Heart left ventricle (tissue), 16 donors: ENCODE measurements around the gene ARHGEF28. TPM values are rescaled to one million over a fixed set of nuclear protein-coding genes. Genes with fewer than 3 reads are reported as not detected.

Experiments used
- ATAC-seq, 4 donors: fragments of 200-7000 bp; cut with Tn5 transposase; one replicate each; pipeline ENCODE4 v1.9.1; 2020 to 2022; ENCODE audit warnings: moderate library complexity in 4 of 4, mild to moderate bottlenecking in 3 of 4, moderate number of reproducible peaks in 1 of 4
- DNase-seq, 5 donors: peaks; one replicate each; pipeline ENCODE4 v3.0.0-alpha.2; 2020
- H3K27ac ChIP-seq, 12 donors: fragments of 200-600 bp; sonication (generic) in 4 of 12; one replicate each; pipeline versions ENCODE4 v1.5.0 to v1.8.0; 2016 to 2022; ENCODE audit warnings: mild to moderate bottlenecking in 2 of 12
- H3K27me3 ChIP-seq, 9 donors: fragments of 200-600 bp; sonication (generic) in 2 of 9; one replicate each; pipeline versions ENCODE4 v1.5.1 to v1.8.0; 2016 to 2022; ENCODE audit warnings: mild to moderate bottlenecking in 3 of 9
- H3K36me3 ChIP-seq, 9 donors: fragments of 200-600 bp; sonication (generic) in 2 of 9; one replicate each; pipeline versions ENCODE4 v1.5.0 to v1.8.0; 2018 to 2022; ENCODE audit warnings: mild to moderate bottlenecking in 2 of 9
- H3K4me1 ChIP-seq, 12 donors: fragments of 200-600 bp; sonication (generic) in 4 of 12; one replicate each; pipeline versions ENCODE4 v1.5.0 to v1.8.0; 2016 to 2022; ENCODE audit warnings: mild to moderate bottlenecking in 3 of 12
- H3K4me3 ChIP-seq, 12 donors: fragments of 200-600 bp; sonication (generic) in 4 of 12; one replicate each; pipeline versions ENCODE4 v1.5.0 to v1.8.0; 2017 to 2022; ENCODE audit warnings: mild to moderate bottlenecking in 9 of 12, moderate library complexity in 4 of 12
- H3K9me3 ChIP-seq, 12 donors: fragments of 200-600 bp; sonication (generic) in 4 of 12; one replicate each; pipeline versions ENCODE4 v1.5.0 to v1.8.0; 2016 to 2022; ENCODE audit warnings: mild to moderate bottlenecking in 1 of 12
- CTCF ChIP-seq, 12 donors: fragments of 200-600 bp; sonication (generic) in 4 of 12; IDR thresholded peaks; one replicate each; pipeline versions ENCODE4 v1.5.0 to v1.8.0; 2018 to 2022; ENCODE audit warnings: antibody characterized with exemption in 12 of 12, mild to moderate bottlenecking in 5 of 12
- POLR2A ChIP-seq, 2 donors: fragments of 450-650 bp; IDR thresholded peaks; one replicate each; pipeline ENCODE4 v1.6.1; 2017; ENCODE audit warnings: antibody characterized with exemption in 2 of 2, mild to moderate bottlenecking in 2 of 2, moderate library complexity in 2 of 2
- WGBS, 4 donors: extraction: QIAGEN DNeasy Blood & Tissue Kit in 2 of 4; methylation state at CpG; one replicate each; pipeline versions ENCODE4 v1.1.5 to v1.1.7; 2013 to 2018; 5-methylcytosine and 5-hydroxymethylcytosine counted together
- intact Hi-C, 10 donors: fragments of 100-400 bp; cut with DNase I; formaldehyde crosslinking; loops; one replicate each; pipeline versions ENCODE4 v1.11.1 to v1.14.2; 2022
- polyA plus RNA-seq, 2 donors: library from polyadenylated mRNA; stranded (reverse); fragments of 200-250 nt; gene quantifications; one replicate each; pipeline ENCODE4 v1.2.3, GENCODE V29; 2013
- total RNA-seq, 9 donors: library from RNA; depleted of rRNA in 2 of 9; stranded (reverse); fragments of >200 nt in 2 of 9; fragmentation: NEBNext Ultra II Directional in 3 of 9; extraction: Animal tissue kit (Norgen Biotek cat#: 25700) in 3 of 9; gene quantifications; one replicate each; pipeline versions ENCODE4 v1.1.0 to v1.2.4, GENCODE V29; 2016 to 2023
- donor health status: ischemic (EF 13 %, LVEDD 7.1; RV severe dilation, severe dysfunction).
- donor health status: healthy with polysubstance abuse.
- donor health status: DM: no; HTN: yes; CAD: no.
- donor health status: DM: no; HTN: no; CAD: no.
- donor health status: ischemic (EF 25% LVEDD 6.9; RV normal size, moderate dysfunction).
- donor health status: ischemic (EF 25% LVEDD 5.7; RV mildly dilated, moderate dysfunction).
- donor health status: healthy.
- donor health status: DM: yes; HTN: yes; CAD: no.
- donor health status: ischemic (EF 35%, LVEDD 5.7; RV mildly dilated, moderate dysfunction).
- donor health status: nonischemic (EF 11% LVEDD 7.7; RV severe dilation, severe dysfunction).
- donor health status: DM: yes; HTN: yes; CAD: no.
- donor health status: PGD.
- donor health status: ischemic (EF 29% LVEDD 5.4; RV normal size, mild dysfunction).
- donor health status: nonischemic (EF 23%, LVEDD 6.1; RV moderate dilation, normal function).

The ARHGEF28 gene
- total and polyA plus RNA-seq, 11 donors, result 0.51 to 7.7 (median 1.7) TPM

DNA sequence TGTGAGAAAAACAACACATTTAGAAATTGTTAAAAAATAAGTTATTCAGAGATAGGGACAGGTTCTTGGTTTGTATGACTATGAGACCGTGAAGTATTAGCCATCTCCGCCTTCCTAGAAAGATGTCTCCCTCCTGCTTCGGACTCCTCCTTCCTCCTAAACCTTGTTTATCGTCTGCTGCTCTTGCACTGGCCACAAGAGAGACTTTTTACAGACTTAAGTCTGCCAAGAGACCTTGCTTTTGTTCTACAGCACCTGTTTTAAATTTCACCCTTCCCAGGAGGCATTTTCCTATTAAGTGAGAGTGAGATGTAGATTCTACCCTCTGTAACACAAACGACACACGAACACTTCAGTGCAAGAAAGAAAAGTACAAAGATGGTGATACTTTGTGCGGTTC is 274.6 kb downstream of the ARHGEF28 start:
- Histone ChIP-seq H3K36me3 (peaks cover 0 to 7% (median 0%) of the 10 kb centered on the region in 9 donors), H3K4me3 (peak overlapping the region in 2 of 12 donors; percentile 15 to 17), H3K4me1 (peaks cover 0 to 29% (median 5%) of the 10 kb centered on the region in 12 donors), H3K27ac (peak overlapping the region in 5 of 12 donors; percentile 7 to 59 (median 47)), H3K9me3 (no peaks in the 10 kb centered on the region), H3K27me3 (no peaks in the 10 kb centered on the region)
- intact Hi-C loops, result loop anchor here in 8 of 10 donors (2.0 to 10.0 kb wide), 4 partner anchors 134 to 1014 kb away; no protein-coding TSS in a partner anchor
- DNase-seq (no peak), ATAC-seq (no peak)
- 79 to 92% (median 87%) methylated on average over 7 of the region's 7 CpGs for WGBS, 4 donors
- no peak for TF ChIP-seq POLR2A (IDR thresholded peaks at IDR 0.05)
- TF ChIP-seq CTCF (IDR thresholded peaks at IDR 0.05), result no peak

DNA sequence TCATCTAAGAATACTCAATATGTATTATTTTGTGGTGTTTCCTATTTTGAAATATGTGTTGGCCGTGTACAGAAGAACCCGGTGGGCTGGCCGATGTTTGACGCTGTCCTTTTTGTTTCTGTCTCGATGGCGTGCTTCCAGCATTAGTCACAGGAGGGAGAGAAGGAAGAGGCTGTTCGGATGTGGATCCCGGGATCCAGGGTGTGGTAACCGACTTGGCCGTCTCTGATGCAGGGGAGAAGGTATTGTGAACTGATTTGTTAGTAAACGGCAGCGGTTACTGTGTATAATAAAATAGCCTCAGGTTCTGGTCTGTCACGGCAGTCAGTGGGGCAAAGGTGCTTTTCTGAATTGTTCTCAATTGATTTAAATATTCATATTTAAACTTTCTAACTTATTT is 275.0 kb downstream of the ARHGEF28 start:
- intact Hi-C loops, result loop anchor here in 8 of 10 donors (2.0 to 10.0 kb wide), 4 partner anchors 134 to 1014 kb away; no protein-coding TSS in a partner anchor
- Histone ChIP-seq H3K4me3 (peak overlapping the region in 6 of 12 donors; percentile 2 to 20 (median 12)), H3K27me3 (no peaks in the 10 kb centered on the region), H3K4me1 (peaks cover 0 to 29% (median 5%) of the 10 kb centered on the region in 12 donors), H3K9me3 (no peaks in the 10 kb centered on the region), H3K27ac (peak overlapping the region in 9 of 12 donors; percentile 22 to 59 (median 42)), H3K36me3 (peaks cover 0 to 7% (median 0%) of the 10 kb centered on the region in 9 donors)
- peak in 4 of 5 donors; percentile 46 to 67 (median 59) for DNase-seq
- ATAC-seq, result peak in 3 of 4 donors; percentile 44 to 75 (median 54)
- 43 to 56% (median 53%) methylated on average over 13 of the region's 13 CpGs for WGBS, 4 donors
- TF ChIP-seq CTCF (IDR thresholded peaks at IDR 0.05) (no peak), POLR2A (IDR thresholded peaks at IDR 0.05) (no peak)

DNA sequence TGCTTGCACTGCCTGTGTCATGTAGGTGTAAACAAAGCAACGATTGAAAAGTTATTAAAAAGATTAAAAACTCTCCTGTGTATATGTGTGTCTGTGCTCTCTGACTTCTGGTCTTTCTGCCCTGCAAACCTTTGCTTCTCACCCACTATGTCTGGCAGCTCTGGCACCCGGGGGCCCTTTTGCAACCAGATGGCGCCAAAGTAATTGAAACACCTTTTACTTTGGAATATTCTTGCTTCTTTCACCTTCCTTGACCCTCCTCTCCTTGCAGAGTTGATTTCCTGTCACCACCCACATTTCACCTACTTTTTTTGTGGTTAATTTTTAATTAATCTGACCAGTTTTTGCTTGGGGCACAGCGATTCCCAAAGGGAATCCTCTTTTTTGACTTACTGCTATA is 275.5 kb downstream of the ARHGEF28 start:
- DNase-seq (no peak), ATAC-seq (no peak)
- TF ChIP-seq POLR2A (IDR thresholded peaks at IDR 0.05), result no peak
- TF ChIP-seq CTCF (IDR thresholded peaks at IDR 0.05), result peak in 2 of 12 donors; percentile 8 to 22
- peak overlapping the region in 6 of 12 donors; percentile 2 to 20 (median 12) for H3K4me3 ChIP-seq
- 36 to 44% (median 39%) methylated on average over 4 of the region's 4 CpGs for WGBS, 4 donors
- H3K36me3 ChIP-seq, result peaks cover 0 to 7% (median 0%) of the 10 kb centered on the region in 9 donors
- H3K9me3 ChIP-seq, result no peaks in the 10 kb centered on the region
- H3K27ac ChIP-seq, result peak overlapping the region in 9 of 12 donors; percentile 22 to 59 (median 35)
- peaks cover 0 to 29% (median 5%) of the 10 kb centered on the region in 12 donors for H3K4me1 ChIP-seq
- no peaks in the 10 kb centered on the region for H3K27me3 ChIP-seq
- intact Hi-C loops, result loop anchor here in 8 of 10 donors (2.0 to 10.0 kb wide), 4 partner anchors 133 to 1013 kb away; no protein-coding TSS in a partner anchor

DNA sequence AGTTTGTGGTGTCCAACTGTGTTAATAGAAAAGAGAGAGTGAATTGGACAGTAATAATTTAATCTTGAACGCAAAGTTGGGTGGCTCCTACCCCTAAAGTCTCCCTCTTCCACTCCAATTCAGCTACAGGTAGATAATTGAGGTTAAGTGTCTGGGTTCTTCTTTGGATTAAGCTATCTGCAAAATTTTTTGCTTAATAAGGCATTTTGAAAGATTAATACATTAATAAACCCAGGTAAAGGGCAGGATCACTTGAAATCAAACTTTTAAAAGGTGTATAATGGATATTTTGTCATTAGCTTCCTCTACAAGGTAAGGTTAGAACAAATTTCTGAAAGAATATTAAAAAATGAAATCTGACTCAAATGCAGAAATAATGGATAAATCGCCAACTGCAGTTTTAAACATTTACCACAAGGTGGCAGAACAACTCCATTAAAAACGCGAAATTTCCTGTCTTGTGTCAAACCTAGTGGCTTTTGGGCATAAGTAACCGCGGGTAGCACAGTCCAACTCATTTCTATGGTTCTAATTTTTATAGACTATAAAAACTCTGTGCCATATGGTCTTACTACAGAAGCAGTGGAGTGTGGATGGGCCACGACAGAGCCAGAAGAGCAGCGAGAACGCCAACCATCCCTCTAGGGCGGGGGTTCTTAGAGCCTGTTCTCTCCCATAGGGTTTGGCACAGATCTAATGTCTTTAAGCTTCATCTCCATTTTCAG is 276.5 kb downstream of the ARHGEF28 start:
- H3K36me3 ChIP-seq, result peaks cover 0 to 7% (median 0%) of the 10 kb centered on the region in 9 donors
- 22 to 32% (median 28%) methylated on average over 10 of the region's 10 CpGs for WGBS, 4 donors
- peak; percentile 81 to 91 (median 86) for TF ChIP-seq CTCF (IDR thresholded peaks at IDR 0.05)
- no peak for TF ChIP-seq POLR2A (IDR thresholded peaks at IDR 0.05)
- peaks cover 0 to 4% (median 0%) of the 10 kb centered on the region in 12 donors for H3K9me3 ChIP-seq
- DNase-seq, result peak in 1 of 5 donors; percentile 14
- peak in 1 of 4 donors; percentile 29 for ATAC-seq
- H3K27me3 ChIP-seq, result no peaks in the 10 kb centered on the region
- peaks cover 0 to 26% (median 5%) of the 10 kb centered on the region in 12 donors for H3K4me1 ChIP-seq
- intact Hi-C loops, result loop anchor here (1.0 to 10.0 kb wide), 9 partner anchors 132 to 1012 kb away; no protein-coding TSS in a partner anchor
- H3K27ac ChIP-seq, result peak overlapping the region in 3 of 12 donors; percentile 32 to 59 (median 49)
- H3K4me3 ChIP-seq, result peak overlapping the region in 2 of 12 donors; percentile 9 to 15
